SK-N-SH (cell line): ENCODE results near the gene CCR3.
"Not testable (repeated sequence)": the region's sequence is repeated elsewhere in the genome, so short reads cannot be mapped to it uniquely, and the experiment has no call there.

ENCODE experiments used
- CHD2 ChIP-seq: fragments of 150-350 bp; IDR thresholded peaks from 2 replicates; pipeline ENCODE4 v1.6.1; 2018; ENCODE audit warnings: low read length; ENCODE audit not compliant: partially characterized antibody
- CTCF ChIP-seq: fragments of 200-600 bp; sonication (generic); IDR thresholded peaks from 2 replicates; pipeline ENCODE4 v1.6.1; 2017; ENCODE audit warnings: antibody characterized with exemption, mild to moderate bottlenecking, moderate library complexity
- EP300 ChIP-seq, 2 experiments: IDR thresholded peaks; 2 replicates each; pipeline versions ENCODE4 v1.4.0 to v1.6.1; 2012; ENCODE audit warnings: borderline replicate concordance in 1 of 2, low read depth in 1 of 2, low read length in 1 of 2
- RAD21 ChIP-seq: IDR thresholded peaks from 2 replicates; pipeline ENCODE4 v1.6.1; 2012; ENCODE audit warnings: mild to moderate bottlenecking, low read length
- YY1 ChIP-seq: IDR thresholded peaks from 2 replicates; pipeline ENCODE4 v1.4.0; 2012; ENCODE audit warnings: low read depth, mild to moderate bottlenecking
- TF ChIP-seq, protein P1 (sequence below): fragments of 150-350 bp; IDR thresholded peaks from 2 replicates; pipeline ENCODE4 v1.6.1; 2017; ENCODE audit warnings: antibody characterized with exemption, low read length, low read depth, borderline replicate concordance

DNA sequence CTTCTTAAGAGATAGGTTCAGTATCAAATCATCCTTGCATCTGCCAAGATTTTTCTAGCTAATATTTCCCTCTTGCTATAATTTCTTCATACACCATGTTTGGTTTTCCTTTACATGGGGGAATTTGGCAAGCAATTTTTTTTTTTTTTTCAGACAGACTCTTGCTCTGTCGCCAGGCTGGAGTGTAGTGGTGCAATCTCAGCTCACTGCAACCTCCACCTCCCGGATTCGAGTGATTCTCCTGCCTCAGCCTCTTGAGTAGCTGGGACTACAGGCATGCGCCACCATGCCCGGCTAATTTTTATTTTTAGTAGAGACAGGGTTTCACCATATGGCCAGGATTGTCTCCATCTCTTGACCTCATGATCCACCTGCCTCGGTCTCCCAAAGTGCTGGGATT, 34.7 kb upstream of the CCR3 start:
- TF ChIP-seq EP300 (IDR thresholded peaks at IDR 0.05; ENCODE audit: borderline replicate concordance in 1 of 2, low read depth in 1 of 2, low read length in 1 of 2); YY1; RAD21; CTCF; CHD2: not testable (repeated sequence)
- TF ChIP-seq, protein P1, sequence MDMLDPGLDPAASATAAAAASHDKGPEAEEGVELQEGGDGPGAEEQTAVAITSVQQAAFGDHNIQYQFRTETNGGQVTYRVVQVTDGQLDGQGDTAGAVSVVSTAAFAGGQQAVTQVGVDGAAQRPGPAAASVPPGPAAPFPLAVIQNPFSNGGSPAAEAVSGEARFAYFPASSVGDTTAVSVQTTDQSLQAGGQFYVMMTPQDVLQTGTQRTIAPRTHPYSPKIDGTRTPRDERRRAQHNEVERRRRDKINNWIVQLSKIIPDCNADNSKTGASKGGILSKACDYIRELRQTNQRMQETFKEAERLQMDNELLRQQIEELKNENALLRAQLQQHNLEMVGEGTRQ = not testable (repeated sequence)
